ENCODE measurements around the gene ST6GAL1.
"Not testable (repeated sequence)": the region's sequence is repeated elsewhere in the genome, so short reads cannot be mapped to it uniquely, and the experiment has no call there.

The ST6GAL1 gene

GRCh38 chr3:187039723-187040414 lies 109.5 kb downstream of the ST6GAL1 start:
- peak overlapping the region; percentile 9 for H3K4me3 Mint-ChIP-seq
- H3K27me3 Mint-ChIP-seq = no peaks in the 10 kb centered on the region
- peaks cover 13% of the 10 kb centered on the region for H3K9me3 Mint-ChIP-seq
- H3K36me3 Mint-ChIP-seq (ENCODE audit: low read depth) = peaks cover 81% of the 10 kb centered on the region
- H3K4me1 Mint-ChIP-seq (ENCODE audit: low read depth) = peaks cover 71% of the 10 kb centered on the region
- peak overlapping the region; percentile 95 for H3K27ac Mint-ChIP-seq

- Mint-ChIP-seq H3K27me3 (no peaks in the 10 kb centered on the region), H3K36me3 (ENCODE audit: low read depth) (peaks cover 81% of the 10 kb centered on the region), H3K27ac (peak overlapping the region; percentile 95), H3K9me3 (peaks cover 6% of the 10 kb centered on the region), H3K4me3 (peak overlapping the region; percentile 70), H3K4me1 (ENCODE audit: low read depth) (peaks cover 76% of the 10 kb centered on the region)
Measured at GRCh38 chr3:187040516-187041361, 110.4 kb downstream of the ST6GAL1 start.

- peak overlapping the region; percentile 70 for H3K4me3 Mint-ChIP-seq
- H3K27ac Mint-ChIP-seq = peak overlapping the region; percentile 95
- peaks cover 85% of the 10 kb centered on the region for H3K36me3 Mint-ChIP-seq (ENCODE audit: low read depth)
- no peaks in the 10 kb centered on the region for H3K27me3 Mint-ChIP-seq
- peaks cover 85% of the 10 kb centered on the region for H3K4me1 Mint-ChIP-seq (ENCODE audit: low read depth)
- H3K9me3 Mint-ChIP-seq = peaks cover 4% of the 10 kb centered on the region
Measured at GRCh38 chr3:187041362-187042307, 111.3 kb downstream of the ST6GAL1 start.

- H3K4me3 Mint-ChIP-seq = peak overlapping the region; percentile 70
- peaks cover 4% of the 10 kb centered on the region for H3K9me3 Mint-ChIP-seq
- H3K4me1 Mint-ChIP-seq (ENCODE audit: low read depth) = peaks cover 90% of the 10 kb centered on the region
- H3K27me3 Mint-ChIP-seq = no peaks in the 10 kb centered on the region
- H3K36me3 Mint-ChIP-seq (ENCODE audit: low read depth) = peaks cover 85% of the 10 kb centered on the region
- peak overlapping the region; percentile 95 for H3K27ac Mint-ChIP-seq
Measured at GRCh38 chr3:187042346-187042745, 112.0 kb downstream of the ST6GAL1 start.

GRCh38 chr3:187042874-187043458 lies 112.6 kb downstream of the ST6GAL1 start:
- peaks cover 91% of the 10 kb centered on the region for H3K36me3 Mint-ChIP-seq (ENCODE audit: low read depth)
- peak overlapping the region; percentile 44 for H3K4me3 Mint-ChIP-seq
- no peaks in the 10 kb centered on the region for H3K27me3 Mint-ChIP-seq
- H3K27ac Mint-ChIP-seq = peak overlapping the region; percentile 95
- H3K4me1 Mint-ChIP-seq (ENCODE audit: low read depth) = peaks cover 95% of the 10 kb centered on the region
- H3K9me3 Mint-ChIP-seq = peaks cover 4% of the 10 kb centered on the region

- Mint-ChIP-seq H3K36me3 (ENCODE audit: low read depth) (peaks cover 88% of the 10 kb centered on the region), H3K4me3 (peak overlapping the region; percentile 44), H3K4me1 (ENCODE audit: low read depth) (peaks cover 96% of the 10 kb centered on the region), H3K9me3 (peaks cover 8% of the 10 kb centered on the region), H3K27me3 (no peaks in the 10 kb centered on the region), H3K27ac (peak overlapping the region; percentile 95)
Measured at GRCh38 chr3:187044206-187044605, 113.9 kb downstream of the ST6GAL1 start.

- H3K27me3 Mint-ChIP-seq = no peaks in the 10 kb centered on the region
- peaks cover 8% of the 10 kb centered on the region for H3K9me3 Mint-ChIP-seq
- peaks cover 96% of the 10 kb centered on the region for H3K4me1 Mint-ChIP-seq (ENCODE audit: low read depth)
- peak overlapping the region; percentile 77 for H3K27ac Mint-ChIP-seq
- H3K4me3 Mint-ChIP-seq = peak overlapping the region; percentile 56
- peaks cover 88% of the 10 kb centered on the region for H3K36me3 Mint-ChIP-seq (ENCODE audit: low read depth)
Measured at GRCh38 chr3:187044867-187045552, 114.7 kb downstream of the ST6GAL1 start.

- peaks cover 88% of the 10 kb centered on the region for H3K36me3 Mint-ChIP-seq (ENCODE audit: low read depth)
- peak overlapping the region; percentile 65 for H3K27ac Mint-ChIP-seq
- no peak overlapping the region for H3K4me3 Mint-ChIP-seq
- no peaks in the 10 kb centered on the region for H3K27me3 Mint-ChIP-seq
- H3K4me1 Mint-ChIP-seq (ENCODE audit: low read depth) = peaks cover 96% of the 10 kb centered on the region
- peaks cover 4% of the 10 kb centered on the region for H3K9me3 Mint-ChIP-seq
Measured at GRCh38 chr3:187046033-187046432, 115.7 kb downstream of the ST6GAL1 start.

GRCh38 chr3:187049462-187050101 lies 119.3 kb downstream of the ST6GAL1 start:
- Mint-ChIP-seq H3K9me3 (peaks cover 13% of the 10 kb centered on the region), H3K4me3 (peak overlapping the region; percentile 24), H3K27me3 (no peaks in the 10 kb centered on the region), H3K27ac (peak overlapping the region; percentile 82), H3K4me1 (ENCODE audit: low read depth) (peaks cover 83% of the 10 kb centered on the region), H3K36me3 (ENCODE audit: low read depth) (peaks cover 90% of the 10 kb centered on the region)

- peaks cover 23% of the 10 kb centered on the region for H3K9me3 Mint-ChIP-seq
- no peak overlapping the region for H3K4me3 Mint-ChIP-seq
- H3K4me1 Mint-ChIP-seq (ENCODE audit: low read depth) = peaks cover 83% of the 10 kb centered on the region
- H3K36me3 Mint-ChIP-seq (ENCODE audit: low read depth) = peaks cover 92% of the 10 kb centered on the region
- no peaks in the 10 kb centered on the region for H3K27me3 Mint-ChIP-seq
- H3K27ac Mint-ChIP-seq = peak overlapping the region; percentile 82
Measured at GRCh38 chr3:187051066-187051465, 120.7 kb downstream of the ST6GAL1 start.

- H3K27me3 Mint-ChIP-seq = no peaks in the 10 kb centered on the region
Measured at GRCh38 chr3:187051724-187052366, 121.5 kb downstream of the ST6GAL1 start.

GRCh38 chr3:187052427-187052826 lies 122.1 kb downstream of the ST6GAL1 start:
- peaks cover 86% of the 10 kb centered on the region for H3K4me1 Mint-ChIP-seq (ENCODE audit: low read depth)
- not testable (repeated sequence) for H3K27ac Mint-ChIP-seq

More at GRCh38 chr3:187051724-187052366, 121.5 kb downstream of the ST6GAL1 start:
- Mint-ChIP-seq H3K27ac (no peak overlapping the region), H3K4me1 (ENCODE audit: low read depth) (peaks cover 83% of the 10 kb centered on the region), H3K36me3 (ENCODE audit: low read depth) (peaks cover 93% of the 10 kb centered on the region), H3K9me3 (peaks cover 27% of the 10 kb centered on the region), H3K4me3 (no peak overlapping the region)

GRCh38 chr3:187054433-187054832 lies 124.1 kb downstream of the ST6GAL1 start:
- H3K36me3 Mint-ChIP-seq (ENCODE audit: low read depth) = peaks cover 99% of the 10 kb centered on the region
- H3K4me3 Mint-ChIP-seq, H3K27ac Mint-ChIP-seq, H3K27me3 Mint-ChIP-seq: not testable (repeated sequence)
- peaks cover 80% of the 10 kb centered on the region for H3K4me1 Mint-ChIP-seq (ENCODE audit: low read depth)
- peaks cover 29% of the 10 kb centered on the region for H3K9me3 Mint-ChIP-seq

More at GRCh38 chr3:187052427-187052826, 122.1 kb downstream of the ST6GAL1 start:
- H3K4me3 Mint-ChIP-seq, H3K27me3 Mint-ChIP-seq: not testable (repeated sequence)
- Mint-ChIP-seq H3K9me3 (peaks cover 33% of the 10 kb centered on the region), H3K36me3 (ENCODE audit: low read depth) (peaks cover 95% of the 10 kb centered on the region)
